Liver (tissue), 9 donors: ENCODE measurements around the gene EIF4E2. TPM values are rescaled to one million over a fixed set of nuclear protein-coding genes. Genes with fewer than 3 reads are reported as not detected.

ENCODE experiments used
- DNase-seq: peaks from one replicate; pipeline ENCODE4 v3.0.0-alpha.2; 2017; ENCODE audit warnings: low spot score
- H3K27ac ChIP-seq, 2 donors: one replicate each; pipeline ENCODE4 v1.7.0; 2013; ENCODE audit warnings: inconsistent platforms in 2 of 2, low read length in 2 of 2, control low read depth in 1 of 2, low read depth in 1 of 2, mild to moderate bottlenecking in 1 of 2
- H3K27me3 ChIP-seq, 4 donors: one replicate each; pipeline versions ENCODE4 v1.6.1 to v1.7.0; 2013; ENCODE audit warnings: low read length in 3 of 4, inconsistent platforms in 1 of 4, mild to moderate bottlenecking in 1 of 4, moderate library complexity in 1 of 4; ENCODE audit not compliant: control insufficient read depth in 4 of 4, insufficient read depth in 4 of 4
- H3K36me3 ChIP-seq, 4 donors: one replicate each; pipeline versions ENCODE4 v1.6.1 to v1.7.0; 2013; ENCODE audit warnings: low read length in 3 of 4, mild to moderate bottlenecking in 3 of 4, low read depth in 1 of 4, moderate library complexity in 1 of 4; ENCODE audit not compliant: control insufficient read depth in 4 of 4, insufficient read depth in 3 of 4
- H3K4me1 ChIP-seq, 4 donors: one replicate each; pipeline versions ENCODE4 v1.6.1 to v1.7.0; 2013; ENCODE audit warnings: low read length in 3 of 4, mild to moderate bottlenecking in 3 of 4, moderate library complexity in 1 of 4; ENCODE audit not compliant: control insufficient read depth in 4 of 4, insufficient read depth in 4 of 4
- H3K4me3 ChIP-seq, 3 donors: one replicate each; pipeline versions ENCODE4 v1.6.1 to v1.7.0; 2013; ENCODE audit warnings: low read length in 3 of 3, control low read depth in 1 of 3, low read depth in 1 of 3, mild to moderate bottlenecking in 1 of 3
- H3K9ac ChIP-seq, 2 donors: one replicate each; pipeline ENCODE4 v1.7.0; 2013; ENCODE audit warnings: low read length in 2 of 2, mild to moderate bottlenecking in 2 of 2, moderate library complexity in 2 of 2, control low read depth in 1 of 2, low read depth in 1 of 2
- H3K9me3 ChIP-seq, 4 donors: one replicate each; pipeline versions ENCODE4 v1.6.1 to v1.7.0; 2013; ENCODE audit warnings: low read length in 3 of 4; ENCODE audit not compliant: control insufficient read depth in 4 of 4
- EGR1 ChIP-seq, 2 donors: IDR thresholded peaks; 2 replicates each; pipeline ENCODE4 v1.6.1; 2016 to 2018; ENCODE audit warnings: antibody characterized with exemption in 2 of 2, low read depth in 2 of 2
- FOXA1 ChIP-seq: IDR thresholded peaks from 2 replicates; pipeline ENCODE4 v1.6.1; 2016; ENCODE audit warnings: antibody characterized with exemption
- FOXA2 ChIP-seq: IDR thresholded peaks from 2 replicates; pipeline ENCODE4 v1.6.1; 2016; ENCODE audit warnings: antibody characterized with exemption
- GABPA ChIP-seq, 2 donors: IDR thresholded peaks in 1 of 2; conservative IDR thresholded peaks in 1 of 2; 2 replicates each; pipeline ENCODE4 v1.6.1; 2016; ENCODE audit warnings: antibody characterized with exemption in 2 of 2, mild to moderate bottlenecking in 1 of 2, moderate library complexity in 1 of 2
- HNF4A ChIP-seq, 2 donors: conservative IDR thresholded peaks; 2 replicates each; pipeline ENCODE4 v1.6.1; 2016; ENCODE audit warnings: antibody characterized with exemption in 2 of 2, mild to moderate bottlenecking in 2 of 2
- HNF4G ChIP-seq: IDR thresholded peaks from 2 replicates; pipeline ENCODE4 v1.6.1; 2016; ENCODE audit warnings: antibody characterized with exemption
- JUND ChIP-seq, 2 donors: IDR thresholded peaks; 2 replicates each; pipeline ENCODE4 v1.6.1; 2016; ENCODE audit warnings: antibody characterized with exemption in 2 of 2
- RAD21 ChIP-seq, 2 donors: IDR thresholded peaks; 2 replicates each; pipeline ENCODE4 v1.6.1; 2016; ENCODE audit warnings: antibody characterized with exemption in 2 of 2, mild to moderate bottlenecking in 2 of 2
- RXRA ChIP-seq, 2 donors: IDR thresholded peaks; 2 replicates each; pipeline ENCODE4 v1.6.1; 2017 to 2018; ENCODE audit warnings: antibody characterized with exemption in 2 of 2, mild to moderate bottlenecking in 1 of 2
- TAF1 ChIP-seq: conservative IDR thresholded peaks from 2 replicates; pipeline ENCODE4 v1.6.1; 2016; ENCODE audit warnings: antibody characterized with exemption, mild to moderate bottlenecking
- YY1 ChIP-seq: IDR thresholded peaks from 2 replicates; pipeline ENCODE4 v1.6.1; 2016; ENCODE audit warnings: antibody characterized with exemption, mild to moderate bottlenecking
- WGBS: extraction: QIAGEN DNeasy Blood & Tissue Kit; methylation state at CpG from one replicate; pipeline ENCODE4 v1.1.7; 2013; 5-methylcytosine and 5-hydroxymethylcytosine counted together
- polyA plus RNA-seq, 2 donors: library from polyadenylated mRNA; stranded (reverse) in 1 of 2; unstranded in 1 of 2; fragments of 200-250 nt in 1 of 2; fragments of >200 nt in 1 of 2; fragmentation: Nextera tagmentation in 1 of 2; extraction: Ambion mirVana in 1 of 2; gene quantifications; one replicate each; pipeline versions ENCODE4 v1.2.1 to v1.2.3, GENCODE V29; 2013 to 2015
- total RNA-seq, 2 donors: library from RNA; depleted of rRNA; stranded (reverse); fragments of >200 nt; gene quantifications; one replicate each; pipeline ENCODE4 v1.2.3, GENCODE V29; 2014
- TF ChIP-seq, protein P1 (sequence below): IDR thresholded peaks from 2 replicates; pipeline ENCODE4 v1.6.1; 2016; ENCODE audit warnings: antibody characterized with exemption
- TF ChIP-seq, protein P2 (sequence below): fragments of 150-350 bp; IDR thresholded peaks from 2 replicates; pipeline ENCODE4 v1.5.1; 2017; ENCODE audit warnings: improper control_type of control experiment, low read depth, low read length; ENCODE audit not compliant: missing input control
- TF ChIP-seq, protein P3 (sequence below): IDR thresholded peaks from 2 replicates; pipeline ENCODE4 v1.6.1; 2016; ENCODE audit warnings: antibody characterized with exemption
- TF ChIP-seq, protein P4 (sequence below): IDR thresholded peaks from 2 replicates; pipeline ENCODE4 v1.6.1; 2016; ENCODE audit warnings: antibody characterized with exemption, mild to moderate bottlenecking
- TF ChIP-seq, protein P5 (sequence below): IDR thresholded peaks from 2 replicates; pipeline ENCODE4 v1.6.1; 2016; ENCODE audit warnings: antibody characterized with exemption
- donor health status: healthy.
- donor health status: healthy.
- donor health status: healthy.
- donor health status: healthy.
- donor health status: healthy.

The EIF4E2 gene
- total and polyA plus RNA-seq, 4 donors, result 30.0 to 46.9 (median 45.4) TPM

DNA sequence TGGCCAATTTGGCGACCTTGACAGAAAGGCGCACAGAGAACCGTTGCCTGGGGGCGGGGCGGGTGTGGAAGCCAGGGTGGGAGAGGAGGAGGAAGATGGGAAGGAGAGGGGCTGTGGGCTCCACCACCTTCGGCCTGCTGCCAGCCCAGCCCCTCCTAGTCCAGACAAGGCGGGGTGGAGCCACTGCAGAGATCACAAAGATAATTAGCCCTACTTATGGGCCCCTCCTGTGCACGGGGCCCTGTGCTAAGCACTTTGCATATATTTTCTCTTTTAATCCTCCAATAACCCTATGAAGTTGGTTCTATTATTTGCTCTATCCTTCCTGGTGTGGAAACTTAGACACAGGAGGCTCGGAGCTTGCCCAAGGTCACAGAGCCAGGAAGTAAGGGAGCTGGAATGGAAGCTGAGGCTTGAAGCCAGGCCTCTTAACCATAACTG, 49.1 kb upstream of the EIF4E2 start:
- Histone ChIP-seq H3K27ac (no peak overlapping the region), H3K9me3 (no peaks in the 10 kb centered on the region), H3K27me3 (no peaks in the 10 kb centered on the region), H3K36me3 (no peaks in the 10 kb centered on the region), H3K9ac (no peak overlapping the region), H3K4me3 (no peak overlapping the region), H3K4me1 (peaks cover 2 to 9% (median 5%) of the 10 kb centered on the region in 4 donors)
- 85% methylated on average over 9 of the region's 9 CpGs for WGBS
- no peak for DNase-seq
- TF ChIP-seq EGR1 (IDR thresholded peaks at IDR 0.05; ENCODE audit: low read depth in 2 of 2) (no peak), YY1 (no peak), FOXA2 (no peak), FOXA1 (no peak), RXRA (IDR thresholded peaks at IDR 0.05) (no peak), GABPA (IDR thresholded peaks at IDR 0.05 in 1 of 2, conservative IDR thresholded peaks at IDR 0.05 in 1 of 2) (no peak), TAF1 (no peak), JUND (IDR thresholded peaks at IDR 0.05) (no peak), RAD21 (IDR thresholded peaks at IDR 0.05) (no peak), HNF4A (conservative IDR thresholded peaks at IDR 0.05) (no peak), HNF4G (no peak)
- TF ChIP-seq, protein P1, sequence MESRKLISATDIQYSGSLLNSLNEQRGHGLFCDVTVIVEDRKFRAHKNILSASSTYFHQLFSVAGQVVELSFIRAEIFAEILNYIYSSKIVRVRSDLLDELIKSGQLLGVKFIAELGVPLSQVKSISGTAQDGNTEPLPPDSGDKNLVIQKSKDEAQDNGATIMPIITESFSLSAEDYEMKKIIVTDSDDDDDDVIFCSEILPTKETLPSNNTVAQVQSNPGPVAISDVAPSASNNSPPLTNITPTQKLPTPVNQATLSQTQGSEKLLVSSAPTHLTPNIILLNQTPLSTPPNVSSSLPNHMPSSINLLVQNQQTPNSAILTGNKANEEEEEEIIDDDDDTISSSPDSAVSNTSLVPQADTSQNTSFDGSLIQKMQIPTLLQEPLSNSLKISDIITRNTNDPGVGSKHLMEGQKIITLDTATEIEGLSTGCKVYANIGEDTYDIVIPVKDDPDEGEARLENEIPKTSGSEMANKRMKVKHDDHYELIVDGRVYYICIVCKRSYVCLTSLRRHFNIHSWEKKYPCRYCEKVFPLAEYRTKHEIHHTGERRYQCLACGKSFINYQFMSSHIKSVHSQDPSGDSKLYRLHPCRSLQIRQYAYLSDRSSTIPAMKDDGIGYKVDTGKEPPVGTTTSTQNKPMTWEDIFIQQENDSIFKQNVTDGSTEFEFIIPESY, result no peak
- TF ChIP-seq, protein P2, sequence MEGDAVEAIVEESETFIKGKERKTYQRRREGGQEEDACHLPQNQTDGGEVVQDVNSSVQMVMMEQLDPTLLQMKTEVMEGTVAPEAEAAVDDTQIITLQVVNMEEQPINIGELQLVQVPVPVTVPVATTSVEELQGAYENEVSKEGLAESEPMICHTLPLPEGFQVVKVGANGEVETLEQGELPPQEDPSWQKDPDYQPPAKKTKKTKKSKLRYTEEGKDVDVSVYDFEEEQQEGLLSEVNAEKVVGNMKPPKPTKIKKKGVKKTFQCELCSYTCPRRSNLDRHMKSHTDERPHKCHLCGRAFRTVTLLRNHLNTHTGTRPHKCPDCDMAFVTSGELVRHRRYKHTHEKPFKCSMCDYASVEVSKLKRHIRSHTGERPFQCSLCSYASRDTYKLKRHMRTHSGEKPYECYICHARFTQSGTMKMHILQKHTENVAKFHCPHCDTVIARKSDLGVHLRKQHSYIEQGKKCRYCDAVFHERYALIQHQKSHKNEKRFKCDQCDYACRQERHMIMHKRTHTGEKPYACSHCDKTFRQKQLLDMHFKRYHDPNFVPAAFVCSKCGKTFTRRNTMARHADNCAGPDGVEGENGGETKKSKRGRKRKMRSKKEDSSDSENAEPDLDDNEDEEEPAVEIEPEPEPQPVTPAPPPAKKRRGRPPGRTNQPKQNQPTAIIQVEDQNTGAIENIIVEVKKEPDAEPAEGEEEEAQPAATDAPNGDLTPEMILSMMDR, result no peak
- TF ChIP-seq, protein P3, sequence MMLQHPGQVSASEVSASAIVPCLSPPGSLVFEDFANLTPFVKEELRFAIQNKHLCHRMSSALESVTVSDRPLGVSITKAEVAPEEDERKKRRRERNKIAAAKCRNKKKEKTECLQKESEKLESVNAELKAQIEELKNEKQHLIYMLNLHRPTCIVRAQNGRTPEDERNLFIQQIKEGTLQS, result no peak
- TF ChIP-seq, protein P4, sequence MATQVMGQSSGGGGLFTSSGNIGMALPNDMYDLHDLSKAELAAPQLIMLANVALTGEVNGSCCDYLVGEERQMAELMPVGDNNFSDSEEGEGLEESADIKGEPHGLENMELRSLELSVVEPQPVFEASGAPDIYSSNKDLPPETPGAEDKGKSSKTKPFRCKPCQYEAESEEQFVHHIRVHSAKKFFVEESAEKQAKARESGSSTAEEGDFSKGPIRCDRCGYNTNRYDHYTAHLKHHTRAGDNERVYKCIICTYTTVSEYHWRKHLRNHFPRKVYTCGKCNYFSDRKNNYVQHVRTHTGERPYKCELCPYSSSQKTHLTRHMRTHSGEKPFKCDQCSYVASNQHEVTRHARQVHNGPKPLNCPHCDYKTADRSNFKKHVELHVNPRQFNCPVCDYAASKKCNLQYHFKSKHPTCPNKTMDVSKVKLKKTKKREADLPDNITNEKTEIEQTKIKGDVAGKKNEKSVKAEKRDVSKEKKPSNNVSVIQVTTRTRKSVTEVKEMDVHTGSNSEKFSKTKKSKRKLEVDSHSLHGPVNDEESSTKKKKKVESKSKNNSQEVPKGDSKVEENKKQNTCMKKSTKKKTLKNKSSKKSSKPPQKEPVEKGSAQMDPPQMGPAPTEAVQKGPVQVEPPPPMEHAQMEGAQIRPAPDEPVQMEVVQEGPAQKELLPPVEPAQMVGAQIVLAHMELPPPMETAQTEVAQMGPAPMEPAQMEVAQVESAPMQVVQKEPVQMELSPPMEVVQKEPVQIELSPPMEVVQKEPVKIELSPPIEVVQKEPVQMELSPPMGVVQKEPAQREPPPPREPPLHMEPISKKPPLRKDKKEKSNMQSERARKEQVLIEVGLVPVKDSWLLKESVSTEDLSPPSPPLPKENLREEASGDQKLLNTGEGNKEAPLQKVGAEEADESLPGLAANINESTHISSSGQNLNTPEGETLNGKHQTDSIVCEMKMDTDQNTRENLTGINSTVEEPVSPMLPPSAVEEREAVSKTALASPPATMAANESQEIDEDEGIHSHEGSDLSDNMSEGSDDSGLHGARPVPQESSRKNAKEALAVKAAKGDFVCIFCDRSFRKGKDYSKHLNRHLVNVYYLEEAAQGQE, result no peak
- TF ChIP-seq, protein P5, sequence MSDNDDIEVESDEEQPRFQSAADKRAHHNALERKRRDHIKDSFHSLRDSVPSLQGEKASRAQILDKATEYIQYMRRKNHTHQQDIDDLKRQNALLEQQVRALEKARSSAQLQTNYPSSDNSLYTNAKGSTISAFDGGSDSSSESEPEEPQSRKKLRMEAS, result no peak
